Measurements from ENCODE around the gene ANO1.

ANO1 gene

DNA sequence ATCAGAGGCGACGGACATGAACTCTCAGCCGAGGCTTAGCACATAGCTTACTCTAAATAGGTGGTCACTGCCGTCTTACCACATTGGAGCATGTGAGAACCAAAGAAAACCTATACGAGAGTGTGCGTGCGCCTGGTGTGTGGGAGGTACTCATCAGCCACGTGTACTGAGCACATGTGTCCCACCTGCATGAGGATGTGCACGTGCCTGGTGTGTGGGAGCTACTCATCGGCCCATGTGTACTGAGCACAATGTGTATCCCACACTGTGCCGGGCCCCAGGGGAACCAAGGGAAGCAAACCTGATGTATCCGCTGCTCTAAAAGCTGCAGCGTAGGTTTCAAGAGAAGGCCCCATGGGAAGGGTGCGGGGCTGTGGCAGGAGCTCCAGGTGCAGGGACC, 56.4 kb downstream of the ANO1 start:
- TF ChIP-seq, protein P1, sequence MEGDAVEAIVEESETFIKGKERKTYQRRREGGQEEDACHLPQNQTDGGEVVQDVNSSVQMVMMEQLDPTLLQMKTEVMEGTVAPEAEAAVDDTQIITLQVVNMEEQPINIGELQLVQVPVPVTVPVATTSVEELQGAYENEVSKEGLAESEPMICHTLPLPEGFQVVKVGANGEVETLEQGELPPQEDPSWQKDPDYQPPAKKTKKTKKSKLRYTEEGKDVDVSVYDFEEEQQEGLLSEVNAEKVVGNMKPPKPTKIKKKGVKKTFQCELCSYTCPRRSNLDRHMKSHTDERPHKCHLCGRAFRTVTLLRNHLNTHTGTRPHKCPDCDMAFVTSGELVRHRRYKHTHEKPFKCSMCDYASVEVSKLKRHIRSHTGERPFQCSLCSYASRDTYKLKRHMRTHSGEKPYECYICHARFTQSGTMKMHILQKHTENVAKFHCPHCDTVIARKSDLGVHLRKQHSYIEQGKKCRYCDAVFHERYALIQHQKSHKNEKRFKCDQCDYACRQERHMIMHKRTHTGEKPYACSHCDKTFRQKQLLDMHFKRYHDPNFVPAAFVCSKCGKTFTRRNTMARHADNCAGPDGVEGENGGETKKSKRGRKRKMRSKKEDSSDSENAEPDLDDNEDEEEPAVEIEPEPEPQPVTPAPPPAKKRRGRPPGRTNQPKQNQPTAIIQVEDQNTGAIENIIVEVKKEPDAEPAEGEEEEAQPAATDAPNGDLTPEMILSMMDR (IDR thresholded peaks at IDR 0.05; ENCODE audit: control insufficient read depth, insufficient read depth, low read depth, low read length, missing control alignments), result no peak
- no peak for DNase-seq (ENCODE audit: low read depth)
- no peak overlapping the region for H3K4me3 ChIP-seq (ENCODE audit: control insufficient read depth, low read depth, low read length)

DNA sequence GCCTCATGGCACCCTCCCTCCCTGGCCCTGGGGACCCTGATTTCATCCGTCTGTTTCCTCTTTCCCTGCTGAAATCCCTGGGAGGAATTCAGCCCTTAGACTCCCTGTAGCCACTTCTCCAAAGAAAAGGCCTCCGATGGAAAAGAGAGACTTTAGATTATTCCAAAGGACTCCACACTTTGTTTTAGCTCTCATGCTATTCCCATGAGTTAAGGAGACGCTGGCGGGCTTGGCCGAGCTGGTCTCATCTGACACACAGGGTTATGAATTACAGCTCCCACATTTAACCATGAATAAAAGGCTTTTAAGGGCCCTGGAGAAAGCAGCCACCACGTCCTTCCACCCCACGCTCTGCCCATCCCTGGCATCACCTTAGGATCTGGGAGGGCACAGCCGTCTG, 57.0 kb downstream of the ANO1 start:
- DNase-seq (ENCODE audit: low read depth), result no peak
- no peak overlapping the region for H3K4me3 ChIP-seq (ENCODE audit: control insufficient read depth, low read depth, low read length)
- TF ChIP-seq, protein P1 (IDR thresholded peaks at IDR 0.05; ENCODE audit: control insufficient read depth, insufficient read depth, low read depth, low read length, missing control alignments), result no peak

DNA sequence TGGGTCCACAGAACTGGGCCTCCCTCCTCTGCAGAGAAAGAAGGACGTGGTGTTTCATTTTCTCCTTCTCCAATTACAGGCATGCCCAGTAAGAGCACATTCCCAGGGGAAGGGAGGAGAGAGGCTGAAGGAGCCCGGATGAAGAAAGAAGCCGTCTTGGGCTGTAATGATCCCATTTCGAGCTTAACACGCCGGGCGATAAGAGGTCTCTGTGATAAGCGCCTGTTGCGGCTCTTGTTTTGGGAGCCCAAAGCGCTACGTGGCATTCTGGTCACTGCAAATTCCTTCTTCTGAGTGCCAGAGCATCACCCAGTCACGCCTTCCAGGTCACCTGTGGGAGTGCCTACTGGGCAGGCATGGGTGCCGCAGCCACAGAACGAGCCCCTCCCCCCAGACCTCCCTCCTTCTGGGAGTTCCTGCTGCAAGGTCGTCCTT, 57.5 kb downstream of the ANO1 start:
- TF ChIP-seq, protein P1 (IDR thresholded peaks at IDR 0.05; ENCODE audit: control insufficient read depth, insufficient read depth, low read depth, low read length, missing control alignments), result no peak
- no peak overlapping the region for H3K4me3 ChIP-seq (ENCODE audit: control insufficient read depth, low read depth, low read length)
- DNase-seq (ENCODE audit: low read depth), result no peak

DNA sequence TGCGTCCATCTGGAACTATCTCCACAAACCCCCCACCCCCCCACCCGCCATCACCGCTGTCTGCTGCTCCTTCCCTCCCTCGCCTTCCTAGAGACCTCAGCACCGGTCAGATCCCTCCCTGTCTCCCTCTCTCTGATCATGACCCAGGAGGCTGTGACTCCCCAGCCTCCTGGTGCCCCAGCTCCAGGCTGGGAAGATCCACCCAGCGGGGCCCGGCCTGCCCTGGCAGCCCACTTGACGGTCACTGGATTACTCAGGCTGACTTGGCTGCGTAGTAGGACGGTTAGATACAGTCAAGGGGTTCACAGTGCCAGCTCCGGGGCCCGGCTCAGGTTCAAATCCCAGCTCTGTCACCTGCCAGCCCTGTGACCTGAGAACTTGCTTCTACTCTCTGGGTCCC, 59.3 kb downstream of the ANO1 start:
- no peak for DNase-seq (ENCODE audit: low read depth)
- TF ChIP-seq, protein P1 (IDR thresholded peaks at IDR 0.05; ENCODE audit: control insufficient read depth, insufficient read depth, low read depth, low read length, missing control alignments), result no peak
- H3K4me3 ChIP-seq (ENCODE audit: control insufficient read depth, low read depth, low read length), result no peak overlapping the region

DNA sequence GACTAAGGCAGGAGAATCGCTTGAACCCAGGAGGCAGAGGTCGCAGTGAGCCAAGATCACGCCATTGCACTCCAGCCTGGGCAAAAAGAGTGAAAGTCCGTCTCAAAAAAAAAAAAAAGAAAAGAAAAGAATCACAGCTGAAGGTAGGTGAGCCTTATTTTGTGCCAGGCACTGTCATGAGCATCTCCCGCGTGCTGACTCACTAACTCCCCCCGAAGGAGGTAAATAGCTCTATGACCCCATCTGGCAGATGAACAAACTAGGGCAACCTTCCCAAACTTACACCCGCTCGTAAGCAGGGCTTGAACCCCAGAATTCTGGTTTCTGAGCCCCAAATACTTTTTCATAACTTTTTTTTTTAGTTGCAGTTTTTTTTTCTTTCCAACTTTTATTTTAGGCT, 60.3 kb downstream of the ANO1 start:
- DNase-seq (ENCODE audit: low read depth), result no peak
- TF ChIP-seq, protein P1 (IDR thresholded peaks at IDR 0.05; ENCODE audit: control insufficient read depth, insufficient read depth, low read depth, low read length, missing control alignments), result no peak
- no peak overlapping the region for H3K4me3 ChIP-seq (ENCODE audit: control insufficient read depth, low read depth, low read length)

DNA sequence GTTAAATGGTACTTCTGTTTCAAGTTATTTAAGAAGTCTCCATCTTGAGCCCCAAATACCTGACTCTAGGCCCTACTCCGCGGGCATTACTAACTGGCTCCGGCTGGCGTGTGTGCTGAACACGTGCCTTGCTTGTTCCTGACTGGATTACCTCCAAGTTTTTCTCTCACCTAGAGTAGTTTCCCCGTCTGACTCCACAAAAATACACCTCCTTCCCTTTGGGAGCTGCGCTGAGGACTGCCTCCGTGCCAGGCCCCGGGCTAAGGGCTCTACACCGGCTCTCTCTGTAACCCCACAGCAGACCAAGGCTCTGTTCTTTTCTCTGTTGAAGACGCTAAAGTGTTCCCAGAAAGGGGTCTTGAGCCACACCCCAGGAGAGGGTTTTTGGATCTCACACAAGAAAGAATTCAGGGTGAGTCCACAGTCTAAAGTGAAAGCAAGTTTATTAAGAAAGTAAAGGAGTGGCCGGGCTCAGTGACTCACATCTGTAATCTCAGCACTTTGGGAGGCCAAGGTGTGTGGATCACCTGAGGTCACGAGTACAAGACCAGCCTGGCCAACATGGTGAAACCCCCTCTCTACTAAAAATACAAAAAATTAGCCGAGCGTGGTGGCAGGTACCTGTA, 61.8 kb downstream of the ANO1 start:
- DNase-seq (ENCODE audit: low read depth), result no peak
- H3K4me3 ChIP-seq (ENCODE audit: control insufficient read depth, low read depth, low read length), result no peak overlapping the region
- TF ChIP-seq, protein P1 (IDR thresholded peaks at IDR 0.05; ENCODE audit: control insufficient read depth, insufficient read depth, low read depth, low read length, missing control alignments), result no peak
